Peyer's patch (tissue), 4 donors: ENCODE results near the gene B3GNT3.

ENCODE experiments used
- POLR2A ChIP-seq, 2 donors: fragments of 450-650 bp; IDR thresholded peaks; one replicate each; pipeline ENCODE4 v1.5.1; 2017; ENCODE audit warnings: antibody characterized with exemption in 2 of 2, mild to moderate bottlenecking in 2 of 2, moderate library complexity in 2 of 2
- TF ChIP-seq, protein P1 (sequence below), 6 experiments: fragments of 450-650 bp in 4 of 6; fragments of 200-600 bp in 2 of 6; sonication (generic) in 1 of 6; IDR thresholded peaks; one replicate each; pipeline ENCODE4 v1.5.1; 2017 to 2019; ENCODE audit warnings: antibody characterized with exemption in 6 of 6, mild to moderate bottlenecking in 3 of 6, moderate library complexity in 1 of 6

DNA sequence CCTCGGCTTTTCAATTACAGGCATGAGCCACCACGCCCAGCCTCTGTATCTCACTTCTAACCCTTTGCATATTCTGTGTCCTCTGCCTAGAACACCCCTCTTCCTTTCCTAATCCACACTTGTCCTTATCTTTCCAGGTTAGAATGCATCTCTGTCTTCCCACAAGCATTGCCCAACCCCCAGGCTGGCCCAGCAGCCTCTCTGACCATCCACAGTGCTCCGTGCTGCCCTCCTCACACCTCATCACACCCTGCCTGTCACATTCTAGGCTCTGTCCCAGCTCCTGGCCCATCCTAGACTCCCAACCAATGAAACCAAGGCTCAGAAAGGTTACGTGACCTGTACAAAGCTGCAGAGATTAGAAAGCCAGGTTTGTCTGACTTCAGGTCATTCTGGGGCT lies 41.6 kb downstream of the B3GNT3 start:
- TF ChIP-seq, protein P1, sequence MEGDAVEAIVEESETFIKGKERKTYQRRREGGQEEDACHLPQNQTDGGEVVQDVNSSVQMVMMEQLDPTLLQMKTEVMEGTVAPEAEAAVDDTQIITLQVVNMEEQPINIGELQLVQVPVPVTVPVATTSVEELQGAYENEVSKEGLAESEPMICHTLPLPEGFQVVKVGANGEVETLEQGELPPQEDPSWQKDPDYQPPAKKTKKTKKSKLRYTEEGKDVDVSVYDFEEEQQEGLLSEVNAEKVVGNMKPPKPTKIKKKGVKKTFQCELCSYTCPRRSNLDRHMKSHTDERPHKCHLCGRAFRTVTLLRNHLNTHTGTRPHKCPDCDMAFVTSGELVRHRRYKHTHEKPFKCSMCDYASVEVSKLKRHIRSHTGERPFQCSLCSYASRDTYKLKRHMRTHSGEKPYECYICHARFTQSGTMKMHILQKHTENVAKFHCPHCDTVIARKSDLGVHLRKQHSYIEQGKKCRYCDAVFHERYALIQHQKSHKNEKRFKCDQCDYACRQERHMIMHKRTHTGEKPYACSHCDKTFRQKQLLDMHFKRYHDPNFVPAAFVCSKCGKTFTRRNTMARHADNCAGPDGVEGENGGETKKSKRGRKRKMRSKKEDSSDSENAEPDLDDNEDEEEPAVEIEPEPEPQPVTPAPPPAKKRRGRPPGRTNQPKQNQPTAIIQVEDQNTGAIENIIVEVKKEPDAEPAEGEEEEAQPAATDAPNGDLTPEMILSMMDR (IDR thresholded peaks at IDR 0.05): no peak
- TF ChIP-seq POLR2A (IDR thresholded peaks at IDR 0.05): no peak
